HUDEP-2 (cell line): ENCODE results near the gene GPR146.

ENCODE experiments used
- DNase-seq, 76 experiments: peaks; one replicate each; lab custom pipeline; 2025; ENCODE audit not compliant: unreplicated experiment in 76 of 76; lab: John Stamatoyannopoulos, UW

Gene GPR146

DNA sequence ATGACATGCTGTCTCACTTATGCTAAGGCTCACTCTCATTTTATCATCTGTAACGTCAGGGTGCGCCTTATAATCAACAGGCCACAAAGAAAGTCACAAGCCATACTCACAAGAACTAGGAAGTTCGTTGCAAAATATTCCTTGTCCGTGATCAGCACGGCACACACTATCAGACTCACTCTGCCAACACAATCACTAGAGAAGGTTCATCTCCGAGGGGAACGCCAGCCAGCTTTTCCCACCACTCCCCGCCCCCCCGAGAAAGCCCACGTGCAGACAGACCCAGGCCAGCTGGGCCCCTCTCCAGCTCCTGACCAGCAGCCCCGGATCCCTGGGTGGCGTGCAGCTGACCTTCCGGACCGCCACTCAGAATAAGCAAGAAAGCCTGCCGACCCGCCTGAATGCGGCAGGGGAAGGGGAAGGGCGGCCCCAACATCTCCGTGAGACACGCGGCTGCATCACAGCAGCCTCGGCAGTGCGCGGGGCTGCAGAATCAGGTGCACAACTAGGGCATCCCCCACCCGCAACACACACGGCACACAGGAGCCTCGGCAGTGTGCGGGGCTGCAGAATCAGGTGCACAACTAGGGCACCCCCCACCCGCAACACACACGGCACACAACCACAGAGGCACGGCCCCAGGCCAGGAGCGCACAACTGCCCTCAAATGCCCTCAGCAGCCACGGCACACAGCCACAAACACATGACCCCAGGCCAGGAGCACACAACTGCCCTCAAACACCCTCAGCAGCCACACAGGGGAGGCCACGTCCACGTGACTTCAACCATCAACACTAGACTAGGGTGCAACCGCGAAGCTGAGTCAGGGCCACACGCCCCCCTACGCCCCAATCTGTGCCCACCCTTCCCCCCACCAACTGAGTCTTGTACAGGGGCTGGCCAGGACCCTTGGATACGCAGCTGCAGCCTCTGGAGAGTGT is 2.5 kb upstream of the GPR146 start:
- peak in 26 of 76 experiments; percentile 20 to 61 (median 44) for DNase-seq

DNA sequence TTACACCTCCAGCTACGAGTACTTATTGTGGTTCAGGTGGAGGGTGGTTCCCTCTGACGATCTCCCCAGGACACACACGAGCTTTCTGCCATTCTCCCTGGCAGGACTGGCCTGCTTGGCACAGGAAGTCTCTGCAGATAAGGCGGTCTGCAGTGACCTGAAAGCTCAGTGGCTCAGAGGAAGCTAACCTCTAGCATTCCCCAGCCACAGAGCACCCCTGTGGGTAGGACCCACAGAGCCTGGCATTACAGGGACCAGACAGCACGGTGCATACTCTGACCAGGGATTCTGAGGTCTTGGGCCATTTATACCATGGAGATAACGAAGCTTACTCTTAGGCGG is 1.9 kb upstream of the GPR146 start:
- DNase-seq: peak in 57 of 76 experiments; percentile 13 to 63 (median 42)

DNA sequence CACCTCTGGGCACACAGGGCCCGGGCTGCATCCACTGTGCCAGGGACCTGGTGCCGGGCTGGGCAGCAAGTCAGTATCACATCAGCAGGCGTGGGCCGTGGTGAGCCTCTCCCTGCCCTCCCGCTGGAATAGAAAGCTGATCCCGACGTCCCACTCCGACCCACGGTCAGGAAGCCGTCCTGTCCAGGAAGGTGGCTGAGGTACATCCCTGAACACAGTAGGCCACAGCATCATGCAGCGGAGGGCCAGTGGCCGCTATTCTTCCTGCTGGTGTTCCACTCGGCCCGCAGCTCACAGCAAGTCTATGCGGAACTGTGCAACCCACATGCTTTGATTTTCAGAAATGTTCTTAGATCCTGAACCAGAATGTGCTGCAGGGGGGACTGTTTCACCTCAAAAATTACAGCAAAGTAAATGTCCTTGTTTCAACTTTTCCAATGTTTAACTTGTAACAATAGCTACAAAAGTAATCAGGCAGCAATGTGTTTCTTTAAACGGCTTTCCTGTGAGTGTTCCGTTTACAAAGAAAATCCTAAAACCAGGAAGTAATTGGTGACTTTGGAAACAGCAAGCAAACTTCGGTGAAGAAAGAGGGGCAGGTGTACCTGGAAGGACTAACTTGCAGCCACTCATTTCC is 676 bp upstream of the GPR146 start:
- peak in 4 of 76 experiments; percentile 17 to 27 (median 20) for DNase-seq

DNA sequence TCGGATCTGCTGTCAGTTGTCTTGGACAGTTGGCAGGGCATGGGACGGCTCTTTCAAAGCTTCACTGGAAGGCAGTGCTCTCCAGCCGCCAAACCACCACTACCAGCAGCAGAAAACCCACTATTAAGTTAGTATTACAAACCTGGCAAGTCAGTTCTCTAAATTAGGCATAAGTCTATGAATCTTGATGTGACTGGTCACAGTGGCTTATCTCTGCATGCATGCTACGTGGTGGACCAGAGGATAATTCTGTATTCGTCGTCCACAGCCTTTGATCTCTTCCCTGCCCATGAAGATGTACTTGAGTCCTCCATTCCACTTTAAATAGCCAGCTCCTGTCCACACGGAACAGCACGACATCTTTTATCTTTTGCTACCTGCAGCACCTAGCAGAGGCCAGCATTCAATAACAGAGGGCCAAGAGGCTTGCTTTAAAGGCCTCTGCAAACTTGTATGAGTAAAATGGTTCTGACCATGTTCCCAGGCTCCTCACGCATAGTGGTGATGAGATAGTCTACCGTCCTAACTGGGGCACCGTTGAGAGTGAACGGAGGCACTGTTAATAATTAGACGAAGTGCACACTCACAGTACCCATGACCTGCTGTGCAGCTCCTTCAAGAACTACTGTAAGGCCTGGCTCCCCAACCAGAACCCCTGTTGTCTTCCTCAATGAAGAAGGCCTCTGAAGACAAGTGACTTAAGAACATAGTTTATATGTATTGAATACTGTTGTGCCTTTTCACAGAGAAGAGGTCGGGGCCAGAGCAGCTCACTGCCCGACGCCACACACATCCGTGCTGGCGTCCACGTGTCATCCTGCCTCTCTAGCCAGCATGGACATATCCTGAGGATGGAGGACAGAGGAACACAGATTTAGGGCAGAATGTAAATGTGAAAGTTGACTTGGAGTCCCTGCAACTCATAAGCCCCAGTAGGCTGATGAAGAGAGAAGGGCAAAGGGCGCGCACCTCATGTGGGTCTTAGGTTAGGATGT is 1.0 kb downstream of the GPR146 start:
- peak in 1 of 76 experiments; percentile 7 for DNase-seq

DNA sequence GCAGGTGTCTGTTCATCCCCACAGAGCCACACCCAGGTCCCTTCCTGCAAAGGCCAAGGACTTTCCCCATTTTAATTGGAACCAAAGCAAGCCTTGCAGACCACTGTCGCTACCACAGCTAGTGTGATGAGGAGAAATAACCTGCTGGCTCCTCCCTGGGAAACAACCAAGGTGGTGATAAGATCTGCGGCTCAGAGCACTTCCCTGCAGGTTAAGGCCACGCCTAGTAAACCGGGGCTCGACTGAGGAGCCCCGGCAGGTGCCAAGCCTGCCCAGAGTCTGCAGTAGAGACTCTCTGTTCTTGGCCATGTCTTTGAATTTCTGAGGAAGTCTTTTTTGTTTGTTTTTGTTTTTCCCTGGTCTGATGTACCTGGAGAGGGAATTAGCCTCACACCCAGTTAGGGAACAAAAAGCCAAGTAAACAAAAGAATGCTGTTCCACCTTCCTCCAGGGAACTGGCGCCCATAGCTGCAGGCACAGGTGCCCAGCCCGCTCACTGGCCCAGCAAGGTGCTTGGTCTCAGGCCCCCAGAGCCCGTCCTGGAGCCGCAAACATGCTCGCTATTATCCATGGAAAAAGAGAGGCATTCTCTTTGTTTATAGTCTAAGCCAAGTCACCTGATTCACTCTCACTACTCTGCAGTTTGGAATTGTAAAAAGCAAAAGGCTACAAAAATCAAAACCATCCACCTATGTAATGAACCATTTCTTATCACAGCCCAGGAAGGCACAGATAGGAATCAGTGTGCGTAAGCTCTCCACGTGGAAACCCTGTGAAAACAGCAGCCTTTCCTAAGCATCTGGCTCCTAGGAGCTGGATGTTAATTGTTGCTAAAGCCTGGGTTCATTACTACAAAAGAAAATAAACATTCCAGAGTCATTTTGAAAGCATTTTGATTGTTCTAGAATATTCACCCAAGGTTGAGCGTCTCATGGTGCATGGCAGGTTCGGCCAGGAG is 2.7 kb downstream of the GPR146 start:
- no peak for DNase-seq

DNA sequence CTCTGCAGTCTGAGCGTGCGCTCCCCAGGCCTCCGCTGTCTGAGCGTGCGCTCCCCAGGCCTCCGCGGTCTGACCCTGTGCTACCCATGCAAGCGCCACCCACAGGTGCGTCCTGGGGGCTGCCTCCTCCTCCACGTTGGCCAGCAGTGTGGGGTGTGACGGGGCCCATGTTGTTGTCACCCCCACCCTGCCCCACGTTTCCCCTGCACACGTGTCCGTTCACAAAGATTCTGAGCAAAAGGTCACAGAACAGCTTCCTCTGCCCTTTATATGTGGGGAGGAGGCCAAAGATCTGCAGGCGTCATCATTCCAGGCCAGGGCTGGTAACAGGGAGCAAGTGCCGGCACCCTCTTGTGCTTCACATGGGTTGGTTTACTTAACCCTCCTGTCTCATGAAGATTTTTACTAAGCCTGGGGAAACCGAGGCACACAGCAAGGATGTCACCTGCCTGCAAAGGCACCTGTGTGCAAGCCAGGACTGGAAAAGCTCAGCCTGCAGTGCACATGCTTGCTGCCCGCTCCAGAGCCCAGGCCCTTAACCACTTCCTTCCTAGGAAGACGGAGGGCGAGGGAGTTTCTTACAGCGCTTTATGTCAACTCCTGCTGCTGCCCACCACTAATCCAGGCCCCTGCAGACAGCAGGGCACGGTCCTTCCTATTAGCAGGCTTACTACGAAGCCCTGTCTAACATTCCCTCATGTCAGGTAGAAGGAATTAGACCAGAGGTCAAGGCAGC is 4.8 kb downstream of the GPR146 start:
- no peak for DNase-seq

DNA sequence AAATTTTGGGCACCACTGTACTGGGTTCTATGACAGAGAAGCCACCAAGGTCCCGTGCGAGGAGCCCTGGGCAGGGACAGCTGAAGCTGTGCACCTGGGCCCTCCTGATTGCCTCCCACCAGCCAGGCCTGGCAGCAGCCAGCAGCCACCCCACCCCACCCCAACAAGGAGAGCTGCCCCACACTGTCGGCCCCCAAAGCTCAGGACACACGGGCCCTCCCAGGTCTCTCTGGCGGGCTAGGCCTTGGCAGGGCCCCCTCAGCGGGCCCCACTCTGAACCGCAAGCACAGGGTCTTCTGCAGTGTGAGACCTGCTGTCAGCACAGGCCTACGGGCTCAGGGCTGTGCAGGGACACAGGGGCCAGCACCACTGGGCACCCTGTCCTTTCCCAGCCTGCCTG is 5.5 kb downstream of the GPR146 start:
- DNase-seq: no peak

DNA sequence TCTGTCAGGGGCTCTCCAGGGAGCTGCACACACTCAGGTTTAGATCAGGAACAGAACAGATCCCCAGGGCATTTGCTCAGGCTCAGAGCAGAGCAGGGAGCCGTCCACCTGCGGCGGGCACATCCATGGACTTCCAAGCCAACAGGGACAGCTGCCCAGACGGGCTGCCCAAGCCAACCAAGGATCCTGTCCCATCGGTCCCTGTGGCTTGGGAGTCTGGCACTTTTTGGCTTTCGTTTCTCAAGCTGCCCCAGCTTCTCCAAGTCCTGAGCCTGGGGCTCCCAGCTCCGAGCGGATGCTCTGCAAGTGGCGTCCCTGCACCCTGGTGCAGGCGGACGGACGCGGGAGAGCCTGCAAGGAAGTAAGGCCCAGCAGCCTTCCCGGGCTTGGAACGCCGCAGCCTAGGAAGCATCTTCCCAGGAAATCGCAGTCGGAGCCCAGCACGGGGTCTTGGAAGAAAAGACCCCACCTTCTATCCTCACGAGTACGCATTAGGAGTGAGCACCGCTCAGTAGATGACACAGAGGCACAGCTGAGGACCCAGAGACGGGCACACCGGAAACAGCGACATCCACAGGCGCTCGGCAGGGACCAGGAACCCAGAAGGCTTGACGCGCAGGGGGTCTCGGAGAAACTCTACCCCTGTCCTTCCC is 6.0 kb downstream of the GPR146 start:
- DNase-seq: no peak

DNA sequence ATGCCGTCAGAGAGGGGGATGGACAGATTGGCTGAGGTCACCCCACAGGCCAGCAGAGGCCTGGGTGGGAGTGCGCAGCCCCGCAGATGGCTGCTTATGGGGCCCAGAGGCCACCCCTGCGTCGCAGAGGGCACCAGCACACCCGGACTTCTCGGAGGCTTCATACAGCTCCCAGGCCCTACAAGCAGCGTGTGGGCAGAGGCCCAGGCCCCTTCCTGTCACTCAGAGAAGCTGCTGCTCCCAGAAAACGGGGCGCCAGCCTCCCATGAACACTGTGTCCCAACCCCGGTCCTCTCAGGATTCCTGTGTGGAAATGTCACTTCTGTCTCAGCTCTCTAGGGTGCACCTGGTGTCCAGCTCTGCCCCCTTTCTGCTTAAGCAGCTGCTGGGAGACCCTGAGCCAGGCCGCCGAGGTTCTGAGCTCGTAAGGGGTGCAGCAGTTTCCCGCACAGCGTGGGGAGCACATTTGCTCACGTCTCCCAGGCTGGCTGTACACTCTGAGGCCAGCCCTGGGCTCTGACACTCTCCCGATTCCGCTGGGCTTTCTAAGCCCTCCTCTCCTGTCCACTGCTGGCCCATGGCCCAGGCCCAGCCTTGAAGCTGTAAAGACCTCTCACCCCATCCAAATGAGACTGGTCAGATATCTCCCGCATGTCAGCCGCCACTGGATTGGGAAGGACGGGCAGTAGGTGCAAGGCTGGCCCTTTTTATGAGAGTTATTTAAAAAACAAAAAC is 6.8 kb downstream of the GPR146 start:
- DNase-seq: no peak

DNA sequence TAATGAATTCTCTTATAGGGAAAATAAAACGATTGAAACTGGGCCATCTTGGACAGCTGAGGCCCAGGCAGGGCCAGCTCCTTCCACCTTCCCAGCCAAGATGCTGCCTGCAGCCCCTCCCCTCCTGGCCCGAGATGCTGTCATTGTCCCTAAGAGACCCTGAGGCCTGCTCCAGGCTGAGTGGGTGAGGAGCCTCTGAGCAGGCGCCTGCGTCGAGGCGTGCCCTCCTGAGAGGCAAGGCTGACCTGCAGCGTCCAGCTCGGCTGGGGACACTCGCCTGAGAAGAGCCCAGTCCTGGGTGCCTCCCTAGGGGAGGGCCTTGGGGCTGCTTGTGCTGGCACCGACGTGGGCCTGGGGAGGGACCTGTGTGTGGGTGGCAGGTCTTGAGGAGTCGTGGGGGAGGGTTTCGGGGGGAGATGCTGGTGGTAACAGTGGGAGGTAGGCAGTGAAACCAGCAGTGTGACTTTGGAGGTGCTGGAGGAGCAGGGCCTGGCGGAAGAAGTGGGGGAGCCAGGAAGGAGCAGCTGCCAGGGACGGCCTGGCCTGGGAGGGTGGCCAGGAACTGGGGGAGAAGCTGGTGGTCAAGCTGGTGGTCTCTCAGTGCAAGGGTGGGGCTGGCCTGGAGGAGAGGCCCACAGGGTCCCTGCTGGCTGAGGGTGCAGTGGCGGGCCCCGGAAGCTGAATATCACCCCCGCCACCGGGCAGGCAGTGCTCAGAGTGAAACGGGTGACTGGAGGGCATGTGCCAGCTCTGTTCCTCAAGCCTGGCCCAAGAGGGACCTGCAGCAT is 7.9 kb downstream of the GPR146 start:
- no peak for DNase-seq

DNA sequence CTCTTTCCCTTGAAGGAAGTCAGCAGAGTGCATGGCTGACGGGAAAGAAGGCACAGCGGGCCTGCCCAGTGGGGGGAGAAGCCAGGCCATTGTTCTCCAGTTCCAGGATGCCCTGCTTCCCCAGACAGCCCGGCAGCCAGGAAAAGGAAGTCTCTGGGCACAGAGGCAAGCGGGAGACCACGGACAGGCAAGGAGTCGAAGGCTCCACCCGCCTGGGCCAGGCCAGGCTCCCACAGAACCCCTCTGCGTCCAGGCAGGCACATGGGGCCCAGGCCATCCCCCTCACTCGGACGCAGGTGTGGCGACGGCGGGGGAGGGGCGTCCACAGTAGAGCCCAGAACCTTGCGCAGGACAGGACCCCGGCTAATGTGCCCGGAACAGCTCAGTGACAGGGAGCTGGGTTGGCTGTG is 8.7 kb downstream of the GPR146 start:
- DNase-seq: no peak

DNA sequence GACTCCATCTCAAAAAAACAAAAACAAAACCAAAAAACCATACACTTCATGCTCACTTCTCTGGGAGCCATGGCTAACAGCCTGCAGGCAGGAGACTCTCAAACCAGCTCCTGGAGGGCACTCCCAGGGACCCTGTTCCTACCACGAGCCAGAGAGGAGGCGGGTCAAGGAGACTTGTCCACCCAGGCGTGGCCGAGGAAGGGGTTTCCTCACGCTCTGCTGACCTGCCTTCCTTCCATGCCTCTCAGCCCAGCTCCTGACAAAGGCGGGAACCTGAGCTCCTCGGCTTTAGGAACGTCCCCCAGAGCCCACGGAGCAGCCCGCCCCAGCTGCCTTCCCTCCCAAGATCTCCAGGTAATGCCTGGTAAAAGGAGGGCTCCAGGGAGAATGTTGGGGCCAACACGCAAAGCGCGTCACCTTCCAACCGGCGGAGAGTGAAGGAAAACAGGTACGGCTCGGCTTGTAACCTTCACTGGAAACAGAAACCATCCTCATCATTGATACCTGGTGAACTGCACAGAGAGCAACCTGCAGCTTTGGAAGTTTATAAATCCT is 9.5 kb downstream of the GPR146 start:
- no peak for DNase-seq

DNA sequence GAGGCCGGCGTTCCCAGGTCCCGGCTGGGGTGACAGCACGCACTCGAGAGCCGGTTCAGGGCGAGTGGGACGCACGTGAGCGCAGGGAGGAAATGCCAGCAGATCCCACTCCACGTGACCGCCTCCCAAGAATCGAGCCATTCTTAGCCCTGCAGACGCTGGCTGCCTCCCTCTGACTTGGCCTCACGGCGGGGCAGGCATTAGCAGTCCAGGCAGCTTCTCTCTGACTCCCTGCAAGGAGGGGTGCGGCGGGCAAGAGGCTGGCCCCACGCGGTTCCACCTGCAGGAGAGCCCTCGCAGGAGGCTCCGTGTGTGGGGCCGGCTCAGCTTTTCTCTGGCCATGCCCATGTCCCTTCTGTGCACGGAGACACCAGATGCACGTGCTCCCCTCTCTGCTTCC is 10.1 kb downstream of the GPR146 start:
- DNase-seq: no peak

DNA sequence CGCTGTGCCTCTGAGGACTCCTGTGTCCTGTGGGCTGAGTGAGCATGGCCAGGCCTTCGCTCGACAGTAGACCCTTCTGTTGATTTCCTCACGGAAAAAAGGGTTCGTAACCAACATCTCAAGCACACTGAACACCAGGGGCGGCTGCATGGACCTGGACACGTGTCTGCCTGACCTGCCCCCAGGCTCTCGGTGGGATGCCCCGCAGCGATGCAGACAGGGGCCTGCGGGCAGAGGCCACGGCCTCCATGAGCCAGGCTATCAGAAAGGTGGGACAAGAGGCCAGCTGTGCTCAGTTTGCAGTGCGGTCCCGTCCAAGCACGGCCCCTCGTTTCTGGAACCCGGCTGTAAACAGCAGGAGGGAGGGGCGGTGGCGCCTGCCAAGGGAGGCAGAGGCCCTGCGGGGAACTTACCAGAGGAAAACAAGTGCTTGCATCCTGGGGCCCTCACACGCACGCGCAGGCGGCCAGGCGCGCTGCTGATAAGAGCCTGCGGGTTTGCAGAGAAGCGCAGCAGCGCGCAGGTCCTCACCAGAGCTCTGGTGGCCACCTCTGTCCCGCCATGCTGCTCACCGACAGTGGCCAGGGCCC is 10.6 kb downstream of the GPR146 start:
- DNase-seq: peak in 75 of 76 experiments; percentile 17 to 95 (median 85)

DNA sequence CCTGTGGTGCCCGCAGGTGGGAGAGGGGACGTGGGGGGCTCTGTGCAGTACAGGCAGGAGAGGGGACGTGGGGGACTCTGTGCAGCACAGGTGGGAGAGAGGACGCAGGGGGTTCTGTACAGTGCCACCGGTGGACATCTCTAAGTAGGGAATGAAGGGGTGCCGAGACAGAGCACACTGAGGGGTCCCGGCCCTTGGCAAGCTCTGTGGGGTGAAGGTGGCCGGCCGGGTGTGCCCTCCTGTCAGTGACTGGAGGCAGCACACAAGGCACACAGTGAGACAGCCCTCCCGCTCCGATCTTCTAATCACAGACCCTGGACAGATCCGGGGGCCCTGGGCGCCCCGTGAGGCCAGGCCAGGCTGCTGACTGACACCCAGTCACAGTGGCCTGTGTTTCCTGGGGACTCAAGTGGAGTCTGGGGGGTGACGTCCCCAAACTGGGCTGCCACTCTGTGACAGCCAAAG is 11.2 kb downstream of the GPR146 start:
- peak in 2 of 76 experiments; percentile 7 to 11 for DNase-seq
